Kidney (tissue), 14 donors: ENCODE measurements around the gene GMIP. TPM values are rescaled to one million over a fixed set of nuclear protein-coding genes. Genes with fewer than 3 reads are reported as not detected.

Experiments used
- DNase-seq, 5 donors: peaks; one replicate each; pipeline ENCODE4 v3.0.0-alpha.2; 2013 to 2020
- FAIRE-seq: peaks from 2 replicates; lab custom pipeline; 2012; peaks lifted over from hg19 to GRCh38; lab: Jason Lieb, UNC
- H3K27ac ChIP-seq, 2 donors: one replicate each; pipeline ENCODE4 v1.7.0; 2013; ENCODE audit warnings: low read depth in 2 of 2, low read length in 2 of 2, inconsistent platforms in 1 of 2
- H3K27me3 ChIP-seq: one replicate; pipeline ENCODE4 v1.7.1; 2013; ENCODE audit warnings: low read length, inconsistent platforms; ENCODE audit not compliant: control insufficient read depth, insufficient read depth
- H3K36me3 ChIP-seq, 3 donors: one replicate each; pipeline versions ENCODE4 v1.7.0 to v1.7.1; 2013; ENCODE audit warnings: low read length in 3 of 3, control low read depth in 1 of 3, inconsistent platforms in 1 of 3; ENCODE audit not compliant: insufficient read depth in 3 of 3, control insufficient read depth in 2 of 3
- H3K4me1 ChIP-seq, 3 donors: one replicate each; pipeline versions ENCODE4 v1.7.0 to v1.7.1; 2013; ENCODE audit warnings: low read length in 3 of 3, inconsistent platforms in 1 of 3, low read depth in 1 of 3; ENCODE audit not compliant: control insufficient read depth in 2 of 3, insufficient read depth in 2 of 3
- H3K4me3 ChIP-seq, 3 donors: one replicate each; pipeline versions ENCODE4 v1.7.0 to v1.8.1; 2013; ENCODE audit warnings: low read length in 3 of 3, control low read depth in 1 of 3, inconsistent platforms in 1 of 3
- H3K9ac ChIP-seq, 3 donors: one replicate each; pipeline versions ENCODE4 v1.7.0 to v1.7.1; 2013; ENCODE audit warnings: low read length in 3 of 3, control low read depth in 1 of 3, inconsistent platforms in 1 of 3
- H3K9me3 ChIP-seq, 3 donors: one replicate each; pipeline versions ENCODE4 v1.7.0 to v1.7.1; 2013; ENCODE audit warnings: low read length in 3 of 3, control low read depth in 1 of 3, inconsistent platforms in 1 of 3; ENCODE audit not compliant: control insufficient read depth in 2 of 3, insufficient read depth in 1 of 3
- intact Hi-C: fragments of 100-400 bp; cut with DNase I; formaldehyde crosslinking; loops from one replicate; pipeline ENCODE4 v1.11.1; 2022
- polyA plus RNA-seq: library from polyadenylated mRNA; stranded (reverse); fragments of 350-450 nt; fragmentation: Illumina TruSeq; extraction: RNeasy Lipid Tissue Mini Kit (QIAGEN cat#74804); gene quantifications from one replicate; pipeline ENCODE4 v1.2.3, GENCODE V29; 2014; ENCODE audit warnings: low read depth, low replicate concordance; ENCODE audit not compliant: insufficient read depth
- total RNA-seq: library from RNA; stranded (reverse); fragmentation: NEBNext Ultra II Directional; extraction: Animal tissue kit (Norgen Biotek cat#: 25700); gene quantifications from one replicate; pipeline ENCODE4 v1.2.1, GENCODE V29; 2021
- TF ChIP-seq, protein P1 (sequence below): IDR thresholded peaks from 3 replicates; pipeline ENCODE4 v1.5.1; 2012; ENCODE audit warnings: mild to moderate bottlenecking, moderate library complexity, borderline replicate concordance; ENCODE audit not compliant: insufficient read depth; ENCODE audit errors: extremely low read depth
- donor health status: control.
- donor health status: control.
- donor health status: control.
- donor health status: control.
- donor health status: control.
- donor health status: DM: yes; HTN: yes; CAD: no.
- donor health status: Normal renal cell carcinoma (clear cell type).

Gene GMIP
- total and polyA plus RNA-seq, 2 donors from 2014 or later: 3.3 to 18.8 TPM

GRCh38 chr19:19651076-19651475 is 7.6 kb upstream of the GMIP start:
- H3K4me1 ChIP-seq: no peaks in the 10 kb centered on the region
- no peak for DNase-seq
- no peak overlapping the region for H3K27ac ChIP-seq
- H3K36me3 ChIP-seq: peaks cover 0 to 70% (median 39%) of the 10 kb centered on the region in 3 donors
- no peaks in the 10 kb centered on the region for H3K9me3 ChIP-seq
- H3K9ac ChIP-seq: no peak overlapping the region
- TF ChIP-seq, protein P1, sequence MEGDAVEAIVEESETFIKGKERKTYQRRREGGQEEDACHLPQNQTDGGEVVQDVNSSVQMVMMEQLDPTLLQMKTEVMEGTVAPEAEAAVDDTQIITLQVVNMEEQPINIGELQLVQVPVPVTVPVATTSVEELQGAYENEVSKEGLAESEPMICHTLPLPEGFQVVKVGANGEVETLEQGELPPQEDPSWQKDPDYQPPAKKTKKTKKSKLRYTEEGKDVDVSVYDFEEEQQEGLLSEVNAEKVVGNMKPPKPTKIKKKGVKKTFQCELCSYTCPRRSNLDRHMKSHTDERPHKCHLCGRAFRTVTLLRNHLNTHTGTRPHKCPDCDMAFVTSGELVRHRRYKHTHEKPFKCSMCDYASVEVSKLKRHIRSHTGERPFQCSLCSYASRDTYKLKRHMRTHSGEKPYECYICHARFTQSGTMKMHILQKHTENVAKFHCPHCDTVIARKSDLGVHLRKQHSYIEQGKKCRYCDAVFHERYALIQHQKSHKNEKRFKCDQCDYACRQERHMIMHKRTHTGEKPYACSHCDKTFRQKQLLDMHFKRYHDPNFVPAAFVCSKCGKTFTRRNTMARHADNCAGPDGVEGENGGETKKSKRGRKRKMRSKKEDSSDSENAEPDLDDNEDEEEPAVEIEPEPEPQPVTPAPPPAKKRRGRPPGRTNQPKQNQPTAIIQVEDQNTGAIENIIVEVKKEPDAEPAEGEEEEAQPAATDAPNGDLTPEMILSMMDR: no peak
- no peak overlapping the region for H3K4me3 ChIP-seq
- H3K27me3 ChIP-seq: no peaks in the 10 kb centered on the region
- intact Hi-C loops: no loop called here
- FAIRE-seq: no peak

DNA sequence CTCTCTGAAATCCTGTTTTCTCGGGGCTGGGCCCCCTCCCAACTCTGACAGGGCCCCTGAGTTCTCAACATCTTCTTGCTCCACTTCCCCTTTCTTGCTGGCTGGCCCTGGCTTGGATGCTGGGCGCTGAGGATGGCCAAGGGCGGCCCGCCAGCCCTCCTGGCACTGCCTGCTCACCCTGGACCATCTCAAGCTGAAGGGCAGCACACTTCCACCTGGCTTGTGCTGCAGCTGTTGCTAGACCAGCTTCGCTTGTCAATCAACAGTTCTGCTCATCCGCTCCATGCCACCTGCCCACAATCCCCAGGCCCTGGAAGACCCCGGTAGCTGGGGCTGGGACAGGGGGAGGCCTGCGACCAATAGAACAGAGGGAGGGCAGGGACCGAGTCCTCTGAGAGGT is 6.9 kb upstream of the GMIP start:
- Histone ChIP-seq H3K9me3 (no peaks in the 10 kb centered on the region), H3K27ac (no peak overlapping the region), H3K9ac (no peak overlapping the region), H3K27me3 (no peaks in the 10 kb centered on the region), H3K4me3 (no peak overlapping the region), H3K4me1 (no peaks in the 10 kb centered on the region), H3K36me3 (peaks cover 0 to 63% (median 33%) of the 10 kb centered on the region in 3 donors)
- DNase-seq (no peak), FAIRE-seq (no peak)
- TF ChIP-seq, protein P1: no peak
- intact Hi-C loops: no loop called here

- no peak for DNase-seq
- intact Hi-C loops: no loop called here
- H3K27ac ChIP-seq: no peak overlapping the region
- H3K36me3 ChIP-seq: peaks cover 0 to 55% (median 28%) of the 10 kb centered on the region in 3 donors
- no peak overlapping the region for H3K9ac ChIP-seq
- no peak overlapping the region for H3K4me3 ChIP-seq
- no peaks in the 10 kb centered on the region for H3K4me1 ChIP-seq
- no peaks in the 10 kb centered on the region for H3K27me3 ChIP-seq
- no peaks in the 10 kb centered on the region for H3K9me3 ChIP-seq
- FAIRE-seq: no peak
- TF ChIP-seq, protein P1: no peak
These were observed 6.1 kb upstream of the GMIP start for GRCh38 chr19:19649580-19649995.

DNA sequence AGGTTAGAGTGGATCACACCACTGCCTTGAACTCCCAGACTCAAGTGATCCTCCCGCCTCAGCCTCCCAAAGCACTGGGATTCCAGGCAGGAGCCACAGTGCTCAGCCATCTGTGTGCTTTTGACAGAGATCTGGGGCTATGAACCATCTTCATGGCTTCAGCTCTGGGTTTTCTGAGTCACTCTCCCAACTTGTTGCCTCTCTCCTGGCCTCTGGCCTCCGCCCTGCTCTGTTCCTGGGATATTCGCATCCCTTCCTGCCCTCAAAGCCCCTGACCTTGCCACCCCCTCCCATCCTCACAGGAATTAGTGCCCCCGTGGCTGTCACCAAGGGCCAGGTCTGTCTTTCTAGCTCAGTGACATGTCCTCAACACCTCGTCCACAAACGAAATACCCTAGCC is 5.7 kb upstream of the GMIP start:
- TF ChIP-seq, protein P1: no peak
- no peak for FAIRE-seq
- Histone ChIP-seq H3K36me3 (peaks cover 0 to 51% (median 24%) of the 10 kb centered on the region in 3 donors), H3K4me3 (no peak overlapping the region), H3K27ac (no peak overlapping the region), H3K27me3 (no peaks in the 10 kb centered on the region), H3K9me3 (no peaks in the 10 kb centered on the region), H3K9ac (no peak overlapping the region), H3K4me1 (no peaks in the 10 kb centered on the region)
- intact Hi-C loops: no loop called here
- no peak for DNase-seq
